K562 (cell line): Measurements from ENCODE around the gene CKM. TPM values are rescaled to one million over a fixed set of nuclear protein-coding genes. Genes with fewer than 3 reads are reported as not detected.

Experiments
- CEBPG ChIP-seq, 3 experiments: fragments of 200-800 bp in 1 of 3; sonication (Bioruptor generic) in 1 of 3; sonication (generic) in 1 of 3; formaldehyde crosslinking in 1 of 3; IDR thresholded peaks in 2 of 3; conservative IDR thresholded peaks in 1 of 3; 2 replicates each; pipeline versions ENCODE4 v1.6.1 to v1.8.0; 2016 to 2022; ENCODE audit warnings: missing compliant biosample characterization in 2 of 3, missing genetic modification characterization in 2 of 3, mild to moderate bottlenecking in 1 of 3, missing genetic modification reagents in 1 of 3
- CEBPZ ChIP-seq: fragments of 150-350 bp; IDR thresholded peaks from 2 replicates; pipeline ENCODE4 v1.6.1; 2014; ENCODE audit warnings: low read depth, mild to moderate bottlenecking, low read length, borderline replicate concordance
- EWSR1 ChIP-seq: fragments of 450-650 bp; IDR thresholded peaks from 2 replicates; pipeline ENCODE4 v1.6.1; 2018; ENCODE audit warnings: borderline replicate concordance, mild to moderate bottlenecking, low read depth, moderate library complexity; ENCODE audit not compliant: partially characterized antibody
- HLTF ChIP-seq: fragments of 450-650 bp; IDR thresholded peaks from 2 replicates; pipeline ENCODE4 v1.6.1; 2016
- LCOR ChIP-seq: sonication (generic); formaldehyde crosslinking; IDR thresholded peaks from 2 replicates; pipeline ENCODE4 v1.8.0; 2022; ENCODE audit warnings: mild to moderate bottlenecking, missing genetic modification reagents
- MYC ChIP-seq, 2 experiments: fragments of 250-450 bp in 1 of 2; sonication (Bioruptor Pico) in 1 of 2; IDR thresholded peaks; 2 replicates each; pipeline versions ENCODE4 v1.5.1 to v1.6.1; 2012 to 2021; ENCODE audit warnings: low read depth in 2 of 2, borderline replicate concordance in 1 of 2, improper control_type of control experiment in 1 of 2, low read length in 1 of 2, mild to moderate bottlenecking in 1 of 2, moderate library complexity in 1 of 2
- NBN ChIP-seq: fragments of 450-650 bp; IDR thresholded peaks from 2 replicates; pipeline ENCODE4 v1.6.1; 2016; ENCODE audit warnings: low read depth, mild to moderate bottlenecking
- NR2C2 ChIP-seq, 2 experiments: fragments of 200-800 bp in 1 of 2; sonication (Bioruptor generic) in 1 of 2; sonication (generic) in 1 of 2; formaldehyde crosslinking in 1 of 2; IDR thresholded peaks; 2 replicates each; pipeline versions ENCODE4 v1.6.1 to v1.8.0; 2016 to 2022; ENCODE audit warnings: mild to moderate bottlenecking in 1 of 2, missing compliant biosample characterization in 1 of 2, missing genetic modification characterization in 1 of 2, missing genetic modification reagents in 1 of 2
- OTX1 ChIP-seq: fragments of 450-650 bp; formaldehyde crosslinking; IDR thresholded peaks from 2 replicates; pipeline ENCODE4 v1.4.0; 2022; ENCODE audit warnings: mild to moderate bottlenecking
- PKNOX1 ChIP-seq: fragments of 450-650 bp; IDR thresholded peaks from 2 replicates; pipeline ENCODE4 v1.6.1; 2016
- PML ChIP-seq: IDR thresholded peaks from 2 replicates; pipeline ENCODE4 v1.6.1; 2012; ENCODE audit warnings: low read length, inconsistent platforms
- POLR2A ChIP-seq: fragments of 450-650 bp; conservative IDR thresholded peaks from 2 replicates; pipeline ENCODE4 v1.6.1; 2016
- POLR2H ChIP-seq: IDR thresholded peaks from 2 replicates; pipeline ENCODE4 v1.6.1; 2016; ENCODE audit warnings: missing genetic modification characterization, low read depth, mild to moderate bottlenecking, control low read depth, missing compliant biosample characterization, moderate library complexity
- PRPF4 ChIP-seq: fragments of 200-400 bp; formaldehyde crosslinking; IDR thresholded peaks from one replicate; pipeline ENCODE4 v1.6.1; 2017; ENCODE audit warnings: low read length, low read depth, mild to moderate bottlenecking; ENCODE audit not compliant: insufficient read depth, poor library complexity, severe bottlenecking
- RBM14 ChIP-seq: fragments of 200-400 bp; formaldehyde crosslinking; IDR thresholded peaks from 2 replicates; pipeline ENCODE4 v1.6.1; 2018; ENCODE audit warnings: low read depth, mild to moderate bottlenecking, low read length, moderate library complexity, borderline replicate concordance; ENCODE audit not compliant: insufficient read depth
- TAF9B ChIP-seq: fragments of 450-650 bp; IDR thresholded peaks from 2 replicates; pipeline ENCODE4 v1.6.1; 2018; ENCODE audit warnings: mild to moderate bottlenecking; ENCODE audit not compliant: partially characterized antibody
- TBP ChIP-seq: optimal IDR thresholded peaks from 2 replicates; pipeline ENCODE3; 2011; ENCODE audit warnings: low read depth, low read length, improper control_type of control experiment
- ZNF431 ChIP-seq: sonication (generic); formaldehyde crosslinking; IDR thresholded peaks from 2 replicates; pipeline ENCODE4 v1.8.0; 2022; ENCODE audit warnings: mild to moderate bottlenecking, missing genetic modification reagents
- polyA plus RNA-seq, 8 experiments: library from polyadenylated mRNA; depleted of rRNA in 4 of 8; stranded (reverse) in 5 of 8; unstranded in 3 of 8; fragments of >200 nt; fragmentation: Nextera tagmentation in 2 of 8; fragmentation: Illumina TruSeq in 1 of 8; extraction: Ambion mirVana in 2 of 8; extraction: Trizol in 1 of 8; gene quantifications; 2 replicates each; pipeline versions ENCODE4 v1.2.1 to v1.2.3, GENCODE V29; 2011 to 2014; ENCODE audit warnings: inconsistent platforms in 1 of 8, missing spikeins in 1 of 8
- total RNA-seq, 7 experiments: library from RNA; depleted of rRNA in 6 of 7; stranded (reverse); fragments of >200 nt in 6 of 7; fragmentation: Illumina TruSeq in 2 of 7; extraction: Trizol in 2 of 7; gene quantifications; 2 replicates each; pipeline versions ENCODE4 v1.2.1 to v1.2.3, GENCODE V29; 2011 to 2021; ENCODE audit warnings: low replicate concordance in 1 of 7

Gene CKM
- total and polyA plus RNA-seq, 9 of the 15 experiments (the other 6 are each of a cell fraction or from before 2014, with no cell fraction given): 0.06 to 0.17 (median 0.09) TPM; not detected in 4

GRCh38 chr19:45370410-45371204, 47.9 kb upstream of the CKM start, which contains the start of gene ERCC2 (continued):
- TF ChIP-seq CEBPZ (no peak; the same call in 1 of the 2 replicates), POLR2A (peak; percentile 88), PKNOX1 (peak; percentile 100), TAF9B (no peak), POLR2H (tag) (peak; percentile 79), RBM14 (no peak), HLTF (peak; percentile 75; the same call in 1 of the 2 replicates), EWSR1 (no peak), ZNF431 (CRISPR knock-in tag) (no peak), NR2C2 (CRISPR knock-in tag; IDR thresholded peaks at IDR 0.05) (no peak), NR2C2 (tag; IDR thresholded peaks at IDR 0.05) (peak; percentile 34; the same call in 1 of the 2 replicates), LCOR (CRISPR knock-in tag) (no peak), MYC (IDR thresholded peaks at IDR 0.05; ENCODE audit: low read depth, low read length) (0 out of 2 replicates have a peak, but pooled peaks have one; percentile 16), MYC (CRISPR knock-in tag; IDR thresholded peaks at IDR 0.05; ENCODE audit: borderline replicate concordance, low read depth) (no peak), NBN (peak; percentile 73), PRPF4 (no peak), OTX1 (CRISPR knock-in tag) (peak; percentile 77), PML (peak; percentile 64; the same call in 1 of the 2 replicates), CEBPG (CRISPR knock-in tag; IDR thresholded peaks at IDR 0.05) (no peak), CEBPG (tag; conservative IDR thresholded peaks at IDR 0.05 in 1 of 2, IDR thresholded peaks at IDR 0.05 in 1 of 2) (no peak), TBP (peak; percentile 43)
